ENCODE measurements around the gene PRPF19. TPM values are rescaled to one million over a fixed set of nuclear protein-coding genes. Genes with fewer than 3 reads are reported as not detected.

The PRPF19 gene
- total RNA-seq, 1 experiment from 2014 or later: 84.7 TPM

DNA sequence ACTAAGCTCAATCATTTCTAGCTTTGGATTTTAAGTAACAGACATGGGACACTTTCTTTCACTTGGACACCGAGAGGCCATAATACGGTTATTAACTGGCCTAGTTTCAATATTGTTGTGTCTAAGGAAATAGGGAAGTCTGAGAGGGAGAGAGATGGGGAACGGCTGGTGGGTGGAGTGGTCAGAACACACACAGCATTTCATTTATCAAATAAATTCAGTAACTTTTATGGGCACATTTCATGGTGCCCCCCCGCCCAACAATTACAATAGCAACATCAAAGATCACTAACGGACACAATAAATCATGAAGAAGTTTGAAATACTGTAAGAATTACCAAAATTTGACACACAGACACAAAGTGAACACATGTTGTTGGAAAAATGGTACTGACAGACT, 10.7 kb downstream of the PRPF19 start:
- no peak for DNase-seq
- Histone ChIP-seq H3K27ac (no peak overlapping the region), H3K36me3 (peaks cover 63% of the 10 kb centered on the region), H3K4me1 (no peaks in the 10 kb centered on the region), H3K27me3 (no peaks in the 10 kb centered on the region), H3K9me3 (replicated peaks) (no peaks in the 10 kb centered on the region), H3K4me3 (no peak overlapping the region)

- peak in 1 of 2 experiments; percentile 34 for DNase-seq
- Histone ChIP-seq H3K4me3 (no peak overlapping the region), H3K36me3 (peaks cover 19% of the 10 kb centered on the region)
Observed at GRCh38 chr11:60891103-60891741, 15.2 kb downstream of the PRPF19 start.

DNA sequence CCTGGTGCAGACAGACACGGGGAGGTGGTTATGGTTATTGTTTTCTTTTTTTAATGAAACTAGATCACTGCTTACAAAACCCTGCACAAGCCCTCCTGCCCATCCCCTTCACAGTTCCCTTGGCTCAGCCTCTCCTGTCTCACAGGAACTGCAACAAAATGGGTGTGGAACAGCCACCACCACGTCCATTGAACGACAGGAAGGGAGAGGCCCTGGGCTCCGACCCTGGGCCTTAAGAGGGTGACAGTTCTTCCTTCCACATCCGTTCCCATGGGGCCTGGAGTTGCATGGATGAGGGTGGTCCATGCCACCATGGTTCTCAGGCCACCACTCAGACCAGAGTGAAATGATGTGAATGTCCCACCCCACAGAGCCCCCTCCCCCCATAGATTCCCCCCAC, 15.7 kb downstream of the PRPF19 start:
- DNase-seq: no peak
- Histone ChIP-seq H3K9me3 (replicated peaks) (no peaks in the 10 kb centered on the region), H3K4me1 (no peaks in the 10 kb centered on the region), H3K27me3 (no peaks in the 10 kb centered on the region), H3K27ac (no peak overlapping the region), H3K4me3 (no peak overlapping the region), H3K36me3 (peaks cover 15% of the 10 kb centered on the region)

More at GRCh38 chr11:60891103-60891741, 15.2 kb downstream of the PRPF19 start:
- Histone ChIP-seq H3K4me1 (no peaks in the 10 kb centered on the region), H3K27me3 (no peaks in the 10 kb centered on the region), H3K9me3 (replicated peaks) (no peaks in the 10 kb centered on the region), H3K27ac (no peak overlapping the region)

- Histone ChIP-seq H3K4me1 (no peaks in the 10 kb centered on the region), H3K27me3 (no peaks in the 10 kb centered on the region), H3K27ac (no peak overlapping the region), H3K9me3 (replicated peaks) (no peaks in the 10 kb centered on the region), H3K36me3 (peaks cover 9% of the 10 kb centered on the region), H3K4me3 (no peak overlapping the region)
- DNase-seq: no peak
Observed at GRCh38 chr11:60889869-60890311, 16.5 kb downstream of the PRPF19 start.

- Histone ChIP-seq H3K27ac (no peak overlapping the region), H3K4me1 (no peaks in the 10 kb centered on the region), H3K9me3 (replicated peaks) (no peaks in the 10 kb centered on the region), H3K27me3 (no peaks in the 10 kb centered on the region), H3K4me3 (no peak overlapping the region), H3K36me3 (no peaks in the 10 kb centered on the region)
- DNase-seq: peak; percentile 42 to 66
Observed at GRCh38 chr11:60887556-60887955, 18.8 kb downstream of the PRPF19 start.

GRCh38 chr11:60880643-60881282, 25.6 kb downstream of the PRPF19 start:
- DNase-seq: no peak
- Histone ChIP-seq H3K27me3 (no peaks in the 10 kb centered on the region), H3K4me3 (no peak overlapping the region), H3K36me3 (no peaks in the 10 kb centered on the region), H3K9me3 (replicated peaks) (no peaks in the 10 kb centered on the region), H3K27ac (no peak overlapping the region), H3K4me1 (no peaks in the 10 kb centered on the region)

DNA sequence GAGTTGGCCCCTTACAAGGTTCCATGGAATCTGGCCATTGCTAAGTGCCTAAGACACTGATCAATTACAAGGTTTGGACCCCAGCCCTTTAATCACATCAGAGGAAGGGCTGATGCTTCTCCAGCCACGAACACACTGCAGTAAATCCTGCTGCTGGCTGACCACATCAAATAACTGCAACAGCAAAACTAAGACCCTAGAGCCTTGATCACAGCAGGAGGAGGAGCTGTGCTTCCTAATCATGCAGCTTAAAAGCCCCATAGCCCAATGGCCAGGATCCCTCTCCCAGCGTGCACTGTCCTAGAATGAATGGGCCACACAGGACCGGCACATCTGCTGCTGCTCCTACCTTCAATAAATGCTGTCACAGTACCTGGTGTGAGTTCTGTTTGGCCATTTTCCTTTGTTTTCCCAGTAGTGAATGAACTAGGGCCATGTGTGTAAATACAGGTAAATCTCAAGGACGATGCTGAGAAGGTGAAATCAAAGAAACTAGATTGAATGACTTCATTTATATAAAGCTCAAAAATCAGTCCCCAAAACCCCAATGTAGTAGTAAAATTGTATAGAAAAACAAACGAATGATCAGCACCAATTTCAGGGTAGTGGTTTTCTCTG, 26.3 kb downstream of the PRPF19 start:
- Histone ChIP-seq H3K4me1 (no peaks in the 10 kb centered on the region), H3K27ac (no peak overlapping the region), H3K4me3 (no peak overlapping the region), H3K9me3 (replicated peaks) (no peaks in the 10 kb centered on the region), H3K36me3 (no peaks in the 10 kb centered on the region), H3K27me3 (no peaks in the 10 kb centered on the region)
- DNase-seq: no peak

GRCh38 chr11:60879104-60879503, 27.3 kb downstream of the PRPF19 start:
- Histone ChIP-seq H3K36me3 (no peaks in the 10 kb centered on the region), H3K4me1 (no peaks in the 10 kb centered on the region), H3K27me3 (no peaks in the 10 kb centered on the region), H3K9me3 (replicated peaks) (no peaks in the 10 kb centered on the region), H3K27ac (no peak overlapping the region), H3K4me3 (no peak overlapping the region)
- no peak for DNase-seq

GRCh38 chr11:60878245-60879101, 27.9 kb downstream of the PRPF19 start:
- Histone ChIP-seq H3K27ac (no peak overlapping the region), H3K9me3 (replicated peaks) (no peaks in the 10 kb centered on the region), H3K4me3 (no peak overlapping the region), H3K36me3 (no peaks in the 10 kb centered on the region), H3K4me1 (no peaks in the 10 kb centered on the region), H3K27me3 (no peaks in the 10 kb centered on the region)
- DNase-seq: no peak

DNA sequence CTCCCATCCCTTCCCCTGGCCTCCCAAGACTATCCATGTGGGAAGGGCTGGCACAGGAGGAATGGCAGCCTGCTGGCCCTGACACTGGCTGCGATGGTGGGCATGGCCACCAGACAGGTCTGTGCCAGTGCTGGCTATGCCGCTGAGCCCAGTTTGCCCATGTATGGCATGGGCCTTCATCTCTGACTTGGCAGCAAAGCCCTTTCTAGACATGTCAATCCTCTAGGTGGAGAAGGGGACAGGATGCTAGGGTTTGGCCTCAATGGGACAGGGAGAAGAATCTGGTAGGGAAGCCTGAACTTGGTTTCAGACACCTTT, 30.3 kb downstream of the PRPF19 start:
- Histone ChIP-seq H3K27ac (no peak overlapping the region), H3K9me3 (replicated peaks) (no peaks in the 10 kb centered on the region), H3K27me3 (no peaks in the 10 kb centered on the region), H3K4me3 (no peak overlapping the region), H3K36me3 (no peaks in the 10 kb centered on the region), H3K4me1 (peaks cover 5% of the 10 kb centered on the region; the same call in 1 of the 2 replicates)
- no peak for DNase-seq

DNA sequence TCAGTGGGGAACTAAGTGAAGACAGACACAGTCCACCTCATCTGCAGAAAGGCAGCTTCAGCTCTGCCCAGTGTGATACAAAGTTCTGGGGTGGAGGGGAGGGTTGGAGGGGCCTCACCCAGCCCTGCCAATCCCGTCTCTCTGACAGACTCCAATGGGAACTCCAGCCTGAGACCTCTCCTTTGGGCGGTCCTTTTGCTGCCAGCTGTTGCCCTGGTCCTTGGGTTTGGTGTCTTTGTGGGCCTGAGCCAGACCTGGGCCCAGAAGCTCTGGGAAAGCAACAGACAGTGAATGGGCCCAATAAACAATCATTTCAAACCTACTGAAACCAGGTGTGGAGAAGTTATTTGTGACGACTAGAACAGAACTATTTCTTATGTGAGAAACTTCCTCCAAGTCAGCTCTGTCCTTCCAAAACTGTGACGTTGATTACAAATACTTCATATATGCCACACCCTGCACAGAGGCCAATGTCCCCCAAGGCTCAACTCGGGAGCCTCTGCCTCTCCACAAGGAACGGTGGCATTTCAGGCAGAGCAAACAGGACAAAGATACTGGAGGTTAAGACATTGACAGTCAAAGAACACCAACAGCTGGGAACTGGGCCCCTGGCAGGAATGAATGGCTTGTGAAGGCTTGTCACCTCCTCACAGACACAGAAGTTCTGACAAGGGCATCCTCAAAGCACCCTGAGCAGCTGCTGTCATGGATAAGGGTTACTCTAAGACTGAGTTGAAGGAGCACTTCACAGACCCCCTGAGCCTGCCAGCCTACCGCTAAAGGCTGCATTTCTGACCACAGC, 30.8 kb downstream of the PRPF19 start:
- H3K36me3 ChIP-seq: no peaks in the 10 kb centered on the region
- H3K27ac ChIP-seq: no peak overlapping the region
- DNase-seq: peak in 1 of 2 experiments; percentile 24
- H3K4me1 ChIP-seq: peaks cover 5% of the 10 kb centered on the region; the same call in 1 of the 2 replicates
- H3K4me3 ChIP-seq: no peak overlapping the region
- H3K9me3 ChIP-seq (replicated peaks): no peaks in the 10 kb centered on the region
- no peaks in the 10 kb centered on the region for H3K27me3 ChIP-seq

GRCh38 chr11:60874421-60875365, 31.7 kb downstream of the PRPF19 start:
- H3K4me1 ChIP-seq: peaks cover 5% of the 10 kb centered on the region; the same call in 1 of the 2 replicates

GRCh38 chr11:60873533-60873932, 32.9 kb downstream of the PRPF19 start:
- no peak for DNase-seq
- Histone ChIP-seq H3K9me3 (replicated peaks) (no peaks in the 10 kb centered on the region), H3K27ac (no peak overlapping the region), H3K4me1 (peaks cover 5% of the 10 kb centered on the region; the same call in 1 of the 2 replicates), H3K36me3 (no peaks in the 10 kb centered on the region), H3K4me3 (no peak overlapping the region), H3K27me3 (no peaks in the 10 kb centered on the region)

More at GRCh38 chr11:60874421-60875365, 31.7 kb downstream of the PRPF19 start:
- H3K4me3 ChIP-seq: no peak overlapping the region
- no peaks in the 10 kb centered on the region for H3K36me3 ChIP-seq
- no peak overlapping the region for H3K27ac ChIP-seq
- H3K27me3 ChIP-seq: no peaks in the 10 kb centered on the region
- DNase-seq: no peak
- H3K9me3 ChIP-seq (replicated peaks): no peaks in the 10 kb centered on the region

All from SJCRH30 (cell line).